ENCODE data around the gene CEP68.
"Not testable (repeated sequence)": the region's sequence is repeated elsewhere in the genome, so short reads cannot be mapped to it uniquely, and the experiment has no call there.

CEP68 gene, protein sequence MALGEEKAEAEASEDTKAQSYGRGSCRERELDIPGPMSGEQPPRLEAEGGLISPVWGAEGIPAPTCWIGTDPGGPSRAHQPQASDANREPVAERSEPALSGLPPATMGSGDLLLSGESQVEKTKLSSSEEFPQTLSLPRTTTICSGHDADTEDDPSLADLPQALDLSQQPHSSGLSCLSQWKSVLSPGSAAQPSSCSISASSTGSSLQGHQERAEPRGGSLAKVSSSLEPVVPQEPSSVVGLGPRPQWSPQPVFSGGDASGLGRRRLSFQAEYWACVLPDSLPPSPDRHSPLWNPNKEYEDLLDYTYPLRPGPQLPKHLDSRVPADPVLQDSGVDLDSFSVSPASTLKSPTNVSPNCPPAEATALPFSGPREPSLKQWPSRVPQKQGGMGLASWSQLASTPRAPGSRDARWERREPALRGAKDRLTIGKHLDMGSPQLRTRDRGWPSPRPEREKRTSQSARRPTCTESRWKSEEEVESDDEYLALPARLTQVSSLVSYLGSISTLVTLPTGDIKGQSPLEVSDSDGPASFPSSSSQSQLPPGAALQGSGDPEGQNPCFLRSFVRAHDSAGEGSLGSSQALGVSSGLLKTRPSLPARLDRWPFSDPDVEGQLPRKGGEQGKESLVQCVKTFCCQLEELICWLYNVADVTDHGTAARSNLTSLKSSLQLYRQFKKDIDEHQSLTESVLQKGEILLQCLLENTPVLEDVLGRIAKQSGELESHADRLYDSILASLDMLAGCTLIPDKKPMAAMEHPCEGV

DNA sequence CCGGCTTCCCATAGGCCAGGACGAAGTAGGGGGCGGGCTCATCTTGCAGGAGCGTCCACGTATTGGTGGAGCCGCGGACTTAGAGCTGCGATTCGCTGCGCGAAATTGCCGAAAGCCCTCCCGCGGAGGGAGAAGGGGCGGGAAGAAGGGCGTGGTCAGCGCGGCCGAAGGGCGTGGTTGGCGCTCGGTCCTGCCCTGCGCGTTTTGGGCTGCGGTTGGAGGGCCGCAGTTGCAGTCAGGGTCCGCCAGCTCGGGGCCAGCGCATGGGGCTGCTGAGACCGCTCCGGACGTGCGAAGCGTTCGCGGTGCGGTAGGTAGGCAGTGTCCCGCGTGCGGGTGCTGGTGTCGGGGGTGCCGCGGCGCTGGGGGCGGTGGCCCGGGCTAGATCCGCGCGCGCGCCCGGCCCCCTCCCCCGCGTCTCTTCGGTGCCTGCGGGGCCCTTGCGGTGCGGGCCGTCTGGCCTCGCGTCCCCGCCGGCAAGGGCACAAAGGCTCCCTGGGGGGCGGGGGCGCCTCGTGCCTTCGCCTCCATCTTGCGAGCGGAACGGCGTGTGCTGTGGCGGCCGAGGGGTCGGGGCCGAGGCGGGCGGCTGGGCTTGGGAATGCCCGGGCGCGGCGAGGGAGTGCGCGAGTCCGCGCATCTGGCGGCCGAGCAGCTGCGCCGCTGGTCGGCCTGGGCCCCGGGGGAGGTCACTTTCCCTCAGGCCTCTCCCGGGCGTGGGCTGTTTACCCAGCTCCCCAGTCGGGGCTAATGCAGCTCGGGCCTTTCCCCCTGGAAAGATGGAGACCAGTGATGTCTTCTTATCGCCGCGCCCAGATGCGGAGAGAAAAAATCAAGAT lies at the start of gene CEP68:
Gene CEP68 (plus strand): TSS at position 202 of the 839 bp plus-strand sequence. CDS start 13,029 bp downstream, outside the sequence.
- peak; percentile 97 for DNase-seq (ENCODE audit: low spot score)

GRCh38 chr2:65013776-65014175 lies 42.4 kb upstream of the CEP68 start:
- no peak for DNase-seq (ENCODE audit: low spot score)

- DNase-seq (ENCODE audit: low spot score) = no peak
Observed at GRCh38 chr2:65015731-65016130, 40.5 kb upstream of the CEP68 start.

- no peak for DNase-seq (ENCODE audit: low spot score)
Observed at GRCh38 chr2:65016789-65017188, 39.4 kb upstream of the CEP68 start.

DNA sequence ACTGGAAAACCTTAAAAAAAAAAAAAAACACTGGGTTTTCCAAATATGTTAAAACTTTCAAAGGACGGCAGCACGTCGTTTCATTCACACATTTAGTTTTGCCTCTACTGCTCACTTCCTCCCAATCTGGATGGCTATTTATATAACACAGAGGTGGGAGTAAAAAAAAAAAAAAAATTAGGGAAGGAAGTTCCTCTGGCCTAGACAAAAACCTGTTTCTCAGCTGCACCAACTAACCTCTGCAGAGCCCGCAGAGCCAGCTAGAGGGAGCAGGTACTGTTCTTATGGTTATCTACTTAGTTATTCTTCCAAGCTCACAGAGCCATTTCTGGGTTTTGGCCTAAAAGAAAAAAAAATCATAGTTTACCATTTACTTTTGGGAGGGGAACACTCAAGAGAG lies 38.9 kb upstream of the CEP68 start:
- DNase-seq (ENCODE audit: low spot score) = no peak

- DNase-seq (ENCODE audit: low spot score) = no peak
Observed at GRCh38 chr2:65018141-65018582, 38.1 kb upstream of the CEP68 start.

DNA sequence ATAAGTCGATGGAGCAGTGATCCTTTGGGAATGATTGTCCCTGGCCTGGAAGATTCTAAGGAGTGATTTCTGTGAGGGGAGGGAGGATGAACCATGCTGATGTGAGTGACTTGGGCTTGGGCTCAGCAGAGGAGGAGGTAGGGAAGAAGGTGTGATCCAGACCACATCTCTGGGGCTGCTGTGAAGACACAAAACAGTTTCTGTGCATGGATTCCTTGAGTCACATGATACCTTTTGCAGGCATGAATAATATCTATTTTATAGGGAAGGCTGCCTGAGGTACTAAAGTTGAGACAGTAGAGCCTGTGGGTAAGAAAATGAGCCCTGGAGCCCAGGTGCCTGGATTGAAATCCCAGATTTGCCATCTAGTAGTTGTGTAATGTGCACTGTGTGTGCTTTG lies 37.2 kb upstream of the CEP68 start:
- DNase-seq (ENCODE audit: low spot score) = no peak

DNA sequence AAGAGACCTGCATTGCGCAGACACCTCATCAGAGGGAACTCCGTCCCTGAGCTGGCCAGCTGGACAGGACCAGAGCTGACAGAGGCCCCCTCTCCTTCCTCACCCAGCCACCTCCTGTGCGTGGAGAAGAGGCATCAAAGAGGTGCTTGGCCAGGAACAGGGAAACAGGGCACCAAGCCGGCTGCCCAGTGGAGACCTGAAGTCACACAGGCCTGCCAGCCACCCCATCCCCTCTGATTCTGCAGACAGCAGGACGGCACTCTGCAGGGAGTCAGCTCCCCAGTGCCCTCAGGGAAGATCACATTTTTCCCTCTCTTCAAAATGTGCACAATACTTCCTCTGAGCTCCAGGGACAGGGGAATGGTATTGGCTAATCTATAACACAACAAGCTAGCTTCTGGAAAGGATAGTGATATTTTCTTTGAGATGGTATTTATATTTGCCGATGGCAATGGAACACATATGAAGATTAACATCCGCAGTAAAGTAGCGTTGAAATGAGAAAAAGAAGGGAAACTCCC lies 36.5 kb upstream of the CEP68 start:
- no peak for DNase-seq (ENCODE audit: low spot score)

DNA sequence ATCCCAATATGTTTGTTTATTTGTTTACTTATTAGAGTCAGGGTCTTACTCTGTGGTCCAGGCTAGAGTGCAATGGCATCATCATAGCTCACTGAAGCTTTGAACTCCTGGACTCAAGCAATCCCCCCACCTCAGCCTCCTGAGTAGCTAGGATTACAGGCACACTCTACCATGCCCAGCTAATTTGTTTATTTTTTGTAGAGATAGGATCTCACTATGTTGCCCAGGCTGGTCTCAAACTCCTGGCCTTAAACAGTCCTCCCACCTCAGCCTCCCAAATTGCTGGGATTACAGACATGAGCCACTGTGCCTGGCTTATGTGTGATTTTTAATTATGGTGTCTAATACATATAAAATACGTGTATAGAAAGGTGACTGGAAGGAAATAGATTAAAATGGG lies 36.0 kb upstream of the CEP68 start:
- DNase-seq (ENCODE audit: low spot score) = not testable (repeated sequence)

DNA sequence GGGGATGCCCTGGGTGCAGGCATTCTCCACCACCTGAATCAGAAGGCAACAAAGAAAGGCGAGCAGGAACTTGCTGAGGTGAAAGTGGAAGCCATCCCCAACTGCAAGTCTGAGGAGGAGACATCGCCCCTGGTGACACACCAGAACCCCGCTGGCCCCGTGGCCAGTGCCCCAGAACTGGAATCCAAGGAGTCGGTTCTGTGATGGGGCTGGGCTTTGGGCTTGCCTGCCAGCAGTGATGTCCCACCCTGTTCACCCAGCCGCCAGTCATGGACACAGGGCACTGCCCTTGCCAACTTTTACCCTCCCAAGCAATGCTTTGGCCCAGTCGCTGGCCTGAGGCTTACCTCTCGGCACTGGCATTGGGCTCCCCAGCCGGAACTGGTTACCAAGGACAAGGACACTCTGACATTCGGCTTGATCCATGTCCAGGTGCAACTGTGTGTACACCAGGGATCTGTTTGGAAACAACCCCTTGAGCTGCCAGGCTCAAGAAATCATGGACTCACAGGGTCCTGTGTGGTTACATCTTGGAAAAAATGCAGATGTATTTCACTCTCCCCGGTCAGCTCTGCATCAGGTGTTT lies 35.2 kb upstream of the CEP68 start:
- DNase-seq (ENCODE audit: low spot score) = no peak

DNA sequence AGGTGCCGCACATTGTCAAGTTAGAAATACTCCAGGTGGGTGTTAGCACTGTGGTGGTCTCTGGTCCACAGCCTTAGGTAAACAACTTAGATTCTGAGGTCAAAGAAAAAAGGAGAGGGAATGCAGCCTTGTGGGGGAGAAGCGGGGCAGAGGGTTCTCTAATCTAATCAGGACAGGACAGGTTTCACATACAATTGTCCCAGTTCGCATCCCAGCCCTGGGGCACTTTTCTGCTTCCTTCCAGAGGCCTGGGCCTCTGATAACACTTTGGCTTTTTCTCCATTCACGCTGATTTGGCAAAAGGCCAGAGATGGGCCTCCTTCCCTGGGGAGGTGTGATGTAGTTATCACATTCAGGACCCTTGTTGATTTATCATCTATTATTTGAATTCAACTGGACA lies 34.5 kb upstream of the CEP68 start:
- DNase-seq (ENCODE audit: low spot score) = no peak

DNA sequence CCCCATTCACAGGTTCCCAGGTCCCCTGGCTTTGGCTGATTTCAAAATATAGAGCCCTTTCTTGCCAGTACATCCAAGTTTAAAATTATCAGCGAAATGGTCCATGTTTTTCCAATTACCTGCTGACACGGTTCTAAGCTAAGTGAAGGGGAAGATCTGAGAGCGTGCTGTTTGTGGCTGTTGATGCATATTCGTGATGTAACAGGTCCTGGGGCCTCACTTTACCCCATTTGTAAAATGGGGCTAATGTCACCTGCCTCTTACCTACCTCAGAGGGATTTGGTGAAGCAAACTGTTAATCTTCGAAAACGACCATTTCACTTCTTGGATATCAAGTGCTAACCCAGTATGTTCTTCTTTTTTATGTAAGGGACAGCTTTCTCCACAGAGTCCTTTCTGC lies 34.0 kb upstream of the CEP68 start:
- DNase-seq (ENCODE audit: low spot score) = no peak

- DNase-seq (ENCODE audit: low spot score) = no peak
Observed at GRCh38 chr2:65023742-65024141, 32.5 kb upstream of the CEP68 start.

DNA sequence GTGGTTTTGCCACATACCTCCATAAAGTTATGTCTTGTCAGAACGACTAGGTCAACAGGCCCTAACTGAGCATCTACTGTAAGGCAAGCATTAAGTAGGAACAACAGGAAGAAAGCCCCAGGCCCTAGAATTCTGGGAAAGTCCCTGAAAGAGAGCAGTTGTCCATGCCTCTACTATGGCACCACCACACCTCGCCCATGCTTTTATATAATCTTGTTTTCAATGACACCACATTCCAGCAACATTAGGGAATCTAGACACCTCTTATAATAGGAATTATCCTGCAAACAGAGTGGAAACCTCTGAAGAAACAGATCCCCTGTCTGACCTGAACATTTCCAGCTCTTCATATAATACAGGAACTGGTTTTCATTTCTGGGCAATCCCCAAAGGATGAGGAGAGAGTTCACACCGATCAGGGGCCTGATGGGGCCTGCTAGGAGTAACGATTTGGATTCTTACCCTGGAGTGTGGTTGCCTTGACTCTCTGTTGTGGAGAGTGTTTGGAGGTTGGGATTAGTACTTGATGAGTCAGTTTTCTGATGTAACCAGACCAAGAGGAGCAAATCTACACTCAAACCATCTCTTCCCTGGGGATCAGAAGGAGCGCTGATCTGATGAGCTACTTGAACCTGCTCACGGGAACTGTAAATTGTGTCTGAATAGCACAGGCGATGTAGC lies 31.9 kb upstream of the CEP68 start:
- DNase-seq (ENCODE audit: low spot score) = no peak

DNA sequence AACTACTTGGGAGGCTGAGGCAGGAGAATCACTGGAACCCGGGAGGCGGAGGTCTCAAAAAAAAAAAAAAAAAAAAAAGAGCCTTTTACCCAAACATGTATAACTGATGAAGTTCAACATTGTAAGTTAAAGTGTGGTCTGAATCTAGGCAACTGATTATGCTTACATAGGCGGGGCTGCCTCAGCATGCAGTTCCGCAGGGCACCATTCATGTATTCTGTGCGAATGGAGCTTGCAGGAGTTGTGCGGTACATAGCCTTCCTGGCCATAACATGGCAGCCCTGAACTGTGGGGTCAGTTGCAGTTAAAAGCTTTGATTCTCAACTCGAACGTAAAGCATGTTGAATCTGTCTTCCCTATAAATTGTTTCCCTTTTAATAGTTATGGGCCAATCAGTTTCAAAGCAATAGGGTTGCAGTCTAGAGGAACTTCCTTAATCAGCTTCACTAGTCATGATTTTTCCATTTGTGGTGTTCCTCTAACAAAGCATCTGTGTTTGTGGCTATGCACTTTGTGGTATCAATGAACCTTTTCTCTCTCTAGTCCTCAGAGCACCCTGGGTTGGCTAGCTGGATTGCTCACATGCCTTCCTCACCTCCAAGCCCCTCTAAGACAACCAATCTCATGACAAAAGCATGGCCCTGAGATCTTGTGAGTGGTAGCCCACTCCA lies 30.6 kb upstream of the CEP68 start:
- no peak for DNase-seq (ENCODE audit: low spot score)

DNA sequence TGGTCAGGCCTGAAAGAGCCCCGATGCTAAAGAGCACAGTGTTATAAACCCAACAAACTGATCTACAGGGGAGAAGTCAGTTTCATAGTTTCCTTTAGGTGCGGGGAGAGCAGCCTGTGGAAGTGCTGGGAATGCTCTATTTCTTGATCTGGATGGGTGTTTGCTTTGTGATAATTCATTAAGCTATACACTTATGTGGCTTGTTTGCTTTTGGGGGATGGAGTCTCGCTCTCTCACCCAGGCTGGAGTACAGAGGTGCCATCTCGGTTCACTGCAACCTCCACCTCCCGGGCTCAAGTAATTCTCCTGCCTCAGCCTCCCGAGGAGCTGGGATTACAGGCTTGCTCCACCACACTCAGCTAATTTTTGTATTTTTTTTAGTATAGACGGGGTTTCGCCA lies 30.1 kb upstream of the CEP68 start:
- no peak for DNase-seq (ENCODE audit: low spot score)

GRCh38 chr2:65026704-65027464 lies 29.3 kb upstream of the CEP68 start:
- no peak for DNase-seq (ENCODE audit: low spot score)

- no peak for DNase-seq (ENCODE audit: low spot score)
Observed at GRCh38 chr2:65027616-65028244, 28.5 kb upstream of the CEP68 start.

All from ecto neural progenitor cell (in vitro differentiated cells).